Measurements from ENCODE around the gene AHDC1.

Gene AHDC1

GRCh38 chr1:27598295-27598687, 5.7 kb downstream of the AHDC1 start:
- no peak for FAIRE-seq

- FAIRE-seq = no peak
These were observed 6.2 kb downstream of the AHDC1 start for GRCh38 chr1:27597516-27598294.

GRCh38 chr1:27596986-27597385, 7.0 kb downstream of the AHDC1 start:
- FAIRE-seq = no peak

GRCh38 chr1:27596261-27596660, 7.7 kb downstream of the AHDC1 start:
- no peak for FAIRE-seq

- no peak for FAIRE-seq
These were observed 8.3 kb downstream of the AHDC1 start for GRCh38 chr1:27595597-27595996.

- no peak for FAIRE-seq
These were observed 9.1 kb downstream of the AHDC1 start for GRCh38 chr1:27594564-27595510.

GRCh38 chr1:27593678-27594563, 10.0 kb downstream of the AHDC1 start:
- no peak for FAIRE-seq

- FAIRE-seq = no peak
These were observed 10.8 kb downstream of the AHDC1 start for GRCh38 chr1:27592931-27593677.

GRCh38 chr1:27592232-27592930, 11.6 kb downstream of the AHDC1 start:
- no peak for FAIRE-seq

- FAIRE-seq = no peak
These were observed 12.3 kb downstream of the AHDC1 start for GRCh38 chr1:27591622-27592021.

- no peak for FAIRE-seq
These were observed 12.9 kb downstream of the AHDC1 start for GRCh38 chr1:27590917-27591508.

GRCh38 chr1:27589841-27590426, 14.0 kb downstream of the AHDC1 start:
- FAIRE-seq = no peak

GRCh38 chr1:27589441-27589840, 14.5 kb downstream of the AHDC1 start:
- no peak for FAIRE-seq

- no peak for FAIRE-seq
These were observed 15.4 kb downstream of the AHDC1 start for GRCh38 chr1:27588256-27589232.

- no peak for FAIRE-seq
These were observed 18.3 kb downstream of the AHDC1 start for GRCh38 chr1:27585684-27586083.

- no peak for FAIRE-seq
These were observed 19.5 kb downstream of the AHDC1 start for GRCh38 chr1:27584453-27584852.

- FAIRE-seq = no peak
These were observed 20.5 kb downstream of the AHDC1 start for GRCh38 chr1:27583479-27583878.

GRCh38 chr1:27581823-27582243, 22.1 kb downstream of the AHDC1 start:
- no peak for FAIRE-seq

- FAIRE-seq = no peak
These were observed 26.3 kb downstream of the AHDC1 start for GRCh38 chr1:27577504-27578188.

Data from colon (tissue), 2 donors.